ENCODE results near the gene CERS6. TPM values are rescaled to one million over a fixed set of nuclear protein-coding genes. Genes with fewer than 3 reads are reported as not detected.

CERS6 gene
- total and polyA plus RNA-seq, 2 of the 8 experiments (the other 6 are each of a cell fraction or from before 2014, with no cell fraction given), result 6.8 to 28.2 TPM

GRCh38 chr2:168624028-168624427 lies 168.0 kb downstream of the CERS6 start:
- H4K91ac ChIP-seq (replicated peaks; ENCODE audit: insufficient read length, low read length), result no peak overlapping the region
- H2AFZ ChIP-seq (ENCODE audit: low read length), result no peak overlapping the region
- no peak overlapping the region for H2AK5ac ChIP-seq (ENCODE audit: low read depth, low read length)
- H3K9me3 ChIP-seq (ENCODE audit: insufficient read depth in 2 of 2, low read depth in 1 of 2, low read length in 1 of 2), result no peaks in the 10 kb centered on the region
- H4K20me1 ChIP-seq (replicated peaks in 1 of 2; ENCODE audit: control insufficient read depth in 1 of 2, insufficient read depth in 2 of 2, low read length in 2 of 2), result no peaks in the 10 kb centered on the region
- H3K18ac ChIP-seq (ENCODE audit: extremely low read depth, low read length), result no peak overlapping the region
- H2BK5ac ChIP-seq (ENCODE audit: low read depth, low read length), result no peak overlapping the region
- H2BK12ac ChIP-seq (ENCODE audit: low read depth, low read length), result no peak overlapping the region
- H3K4me1 ChIP-seq (replicated peaks in 1 of 4; ENCODE audit: control insufficient read depth in 3 of 4, insufficient read depth in 4 of 4, low read length in 3 of 4), result peaks cover 0 to 8% (median 4%) of the 10 kb centered on the region in 4 experiments; a peak in 3 of 7 replicates
- no peak overlapping the region for H3K4me3 ChIP-seq (ENCODE audit: extremely low read depth in 1 of 4, insufficient read depth in 2 of 4, low read depth in 3 of 4, low read length in 4 of 4)
- H3K9ac ChIP-seq (replicated peaks in 1 of 4; ENCODE audit: extremely low read depth in 1 of 4, low read depth in 3 of 4, low read length in 3 of 4), result no peak overlapping the region
- no peak overlapping the region for H3K27ac ChIP-seq (ENCODE audit: low read depth, low read length)
- TF ChIP-seq NRF1 (IDR thresholded peaks at IDR 0.05; ENCODE audit: low read depth, low read length) (no peak), POU5F1 (IDR thresholded peaks at IDR 0.05; ENCODE audit: low read depth, low read length) (no peak), JUND (IDR thresholded peaks at IDR 0.05; ENCODE audit: low read length) (no peak), TBP (IDR thresholded peaks at IDR 0.05; ENCODE audit: low read depth, low read length) (no peak)
- H4K8ac ChIP-seq (ENCODE audit: extremely low read depth, insufficient read depth, low read length), result no peak overlapping the region
- H3K36me3 ChIP-seq (ENCODE audit: control insufficient read depth in 2 of 4, insufficient read depth in 4 of 4, low read length in 3 of 4), result no peaks in the 10 kb centered on the region
- no peak for DNase-seq (ENCODE audit: low read depth in 1 of 2, low spot score in 2 of 2)
- no peak overlapping the region for H3K14ac ChIP-seq (ENCODE audit: insufficient read length)
- H2BK15ac ChIP-seq (ENCODE audit: low read length), result no peak overlapping the region
- POLR2A ChIA-PET (ENCODE audit: partially characterized antibody), result no interaction called here
- H3K79me1 ChIP-seq (ENCODE audit: low read depth, low read length), result no peaks in the 10 kb centered on the region
- CTCF ChIA-PET (ENCODE audit: partially characterized antibody), result interaction anchor here (0.6 kb wide), 1 partner anchor 267 kb away, joined by 3 read pairs; no protein-coding TSS in a partner anchor
- no peaks in the 10 kb centered on the region for H3K79me2 ChIP-seq (ENCODE audit: control insufficient read depth in 1 of 2, insufficient read depth in 2 of 2, low read length in 2 of 2)
- FAIRE-seq, result no peak
- H4K5ac ChIP-seq (ENCODE audit: insufficient read length, low read depth, low read length), result no peak overlapping the region
- H3K23me2 ChIP-seq (ENCODE audit: low read depth, low read length), result no peaks in the 10 kb centered on the region
- H2BK20ac ChIP-seq (ENCODE audit: low read length), result no peak overlapping the region
- no peaks in the 10 kb centered on the region for H3K27me3 ChIP-seq (replicated peaks in 1 of 4; ENCODE audit: control insufficient read depth in 3 of 4, extremely low read depth in 1 of 4, insufficient read depth in 3 of 4, low read length in 3 of 4)
- H3K4me2 ChIP-seq (ENCODE audit: insufficient read depth in 1 of 2, low read depth in 2 of 2, low read length in 2 of 2), result no peak overlapping the region
- WGBS, 2 experiments (ENCODE audit: extremely low coverage in 1 of 2, insufficient coverage in 1 of 2, insufficient read length in 1 of 2, insufficient replicate concordance in 2 of 2, low coverage in 1 of 2, low lambda C conversion rate in 2 of 2, missing lambda C conversion rate in 1 of 2), result 84% methylated on average over 3 of the region's 3 CpGs; no CpG with 5 or more reads in 1 of the 2 experiments
- H3K4ac ChIP-seq (replicated peaks; ENCODE audit: insufficient read length, low read depth, low read length), result no peak overlapping the region
- no peak overlapping the region for H2BK120ac ChIP-seq (replicated peaks; ENCODE audit: low read depth, low read length)
- H3K23ac ChIP-seq (ENCODE audit: insufficient read length), result no peak overlapping the region
- H3K56ac ChIP-seq (replicated peaks; ENCODE audit: insufficient read length, low read depth, low read length), result no peak overlapping the region
